ENCODE results near the gene ZNF624. TPM values are rescaled to one million over a fixed set of nuclear protein-coding genes. Genes with fewer than 3 reads are reported as not detected.
A peak's percentile ranks its signal among the peaks of the same experiment; 100 is the strongest.
"Not testable (repeated sequence)": the region's sequence is repeated elsewhere in the genome, so short reads cannot be mapped to it uniquely, and the experiment has no call there.

ZNF624 gene
- total and polyA plus RNA-seq, 2 of the 4 experiments (the other 2 are of a cell fraction), result 0.80 to 3.8 TPM

GRCh38 chr17:16666907-16667636 lies 13.4 kb upstream of the ZNF624 start:
- H2AFZ ChIP-seq (replicated peaks; ENCODE audit: low read length, poor library complexity); DNase-seq; H2BK120ac ChIP-seq (ENCODE audit: low read depth, low read length); H4K20me1 ChIP-seq (ENCODE audit: insufficient read depth, low read length); H3K18ac ChIP-seq (ENCODE audit: low read depth, low read length); H3K4me1 ChIP-seq (ENCODE audit: control insufficient read depth, insufficient read depth, low read length); H3K56ac ChIP-seq (ENCODE audit: extremely low read depth, insufficient read depth, low read length); POLR2A ChIA-PET (ENCODE audit: unreplicated experiment); H3K14ac ChIP-seq (replicated peaks; ENCODE audit: low read depth, low read length); H2AK9ac ChIP-seq (replicated peaks; ENCODE audit: low read depth, low read length, poor library complexity); H3K4ac ChIP-seq (ENCODE audit: low read depth, low read length); H3K23ac ChIP-seq (ENCODE audit: low read depth, low read length); H3K9me1 ChIP-seq (ENCODE audit: insufficient read depth, low read length); H4K5ac ChIP-seq (ENCODE audit: low read depth, low read length); in situ Hi-C loops (cut with MboI; ENCODE audit: low sequenced_read_pairs); H3K27ac ChIP-seq (ENCODE audit: insufficient read depth, low read length); H3K36me3 ChIP-seq (ENCODE audit: control insufficient read depth, insufficient read depth, low read length); H2BK15ac ChIP-seq (ENCODE audit: low read depth, low read length); H3K79me1 ChIP-seq (ENCODE audit: low read depth in 1 of 2, low read length in 2 of 2); H3K9ac ChIP-seq (ENCODE audit: low read depth, low read length); H4K8ac ChIP-seq (ENCODE audit: low read depth in 2 of 2, low read length in 2 of 2); H2AK5ac ChIP-seq (ENCODE audit: low read depth, low read length); BruUV-seq (replicated peaks); intact Hi-C loops (cut with micrococcal nuclease); dilution Hi-C loops (cut with HindIII; ENCODE audit: low sequenced_read_pairs, unreplicated experiment); H2BK20ac ChIP-seq (ENCODE audit: low read depth, low read length); H4K91ac ChIP-seq (ENCODE audit: insufficient read depth, low read depth, low read length); H3K9me3 ChIP-seq (ENCODE audit: control insufficient read depth, insufficient read depth, low read length); H2BK5ac ChIP-seq (ENCODE audit: low read depth, low read length, poor library complexity, severe bottlenecking): not testable (repeated sequence)
- peak; percentile 77 for ATAC-seq (ENCODE audit: low read depth)
- WGBS, 2 experiments (ENCODE audit: extremely low coverage in 2 of 2, insufficient read length in 1 of 2), result 1% methylated on average over 25 of the region's 61 CpGs; no CpG with 5 or more reads in 1 of the 2 experiments
- peak; percentile 8; the same call in 1 of the 2 replicates for TF ChIP-seq USF2 (IDR thresholded peaks at IDR 0.05; ENCODE audit: low read depth, low read length)
- CTCF ChIA-PET, result interaction anchor here (0.6 kb wide), 1 partner anchor 8 kb away, joined by 4 read pairs; no protein-coding TSS in a partner anchor
- Histone ChIP-seq H3K27me3 (ENCODE audit: control insufficient read depth, insufficient read depth, low read length) (peaks cover 35% of the 10 kb centered on the region), H3K4me3 (ENCODE audit: insufficient read depth, low read depth, low read length) (peak overlapping the region; percentile 38; the same call in 1 of the 2 replicates), H3K4me2 (ENCODE audit: low read depth, low read length) (peak overlapping the region; percentile 81; the same call in 1 of the 2 replicates)

GRCh38 chr17:16666553-16666906 lies 12.9 kb upstream of the ZNF624 start:
- H3K4me3 ChIP-seq (ENCODE audit: insufficient read depth, low read depth, low read length); H3K79me1 ChIP-seq (ENCODE audit: low read depth in 1 of 2, low read length in 2 of 2); H4K8ac ChIP-seq (ENCODE audit: low read depth in 2 of 2, low read length in 2 of 2); H3K36me3 ChIP-seq (ENCODE audit: control insufficient read depth, insufficient read depth, low read length); H4K20me1 ChIP-seq (ENCODE audit: insufficient read depth, low read length); H2AFZ ChIP-seq (replicated peaks; ENCODE audit: low read length, poor library complexity); H2AK5ac ChIP-seq (ENCODE audit: low read depth, low read length); H4K5ac ChIP-seq (ENCODE audit: low read depth, low read length); H3K18ac ChIP-seq (ENCODE audit: low read depth, low read length); BruUV-seq (replicated peaks); H3K9me3 ChIP-seq (ENCODE audit: control insufficient read depth, insufficient read depth, low read length); ATAC-seq (ENCODE audit: low read depth); H3K27ac ChIP-seq (ENCODE audit: insufficient read depth, low read length); DNase-seq; H3K14ac ChIP-seq (replicated peaks; ENCODE audit: low read depth, low read length); dilution Hi-C loops (cut with HindIII; ENCODE audit: low sequenced_read_pairs, unreplicated experiment); H4K91ac ChIP-seq (ENCODE audit: insufficient read depth, low read depth, low read length); POLR2A ChIA-PET (ENCODE audit: unreplicated experiment); H3K9ac ChIP-seq (ENCODE audit: low read depth, low read length); H3K4me1 ChIP-seq (ENCODE audit: control insufficient read depth, insufficient read depth, low read length); H2BK15ac ChIP-seq (ENCODE audit: low read depth, low read length); H2BK5ac ChIP-seq (ENCODE audit: low read depth, low read length, poor library complexity, severe bottlenecking); intact Hi-C loops (cut with micrococcal nuclease); H2AK9ac ChIP-seq (replicated peaks; ENCODE audit: low read depth, low read length, poor library complexity); in situ Hi-C loops (cut with MboI; ENCODE audit: low sequenced_read_pairs); H3K9me1 ChIP-seq (ENCODE audit: insufficient read depth, low read length); H3K4me2 ChIP-seq (ENCODE audit: low read depth, low read length); H3K23ac ChIP-seq (ENCODE audit: low read depth, low read length); H2BK120ac ChIP-seq (ENCODE audit: low read depth, low read length); H3K56ac ChIP-seq (ENCODE audit: extremely low read depth, insufficient read depth, low read length); H3K4ac ChIP-seq (ENCODE audit: low read depth, low read length); H2BK20ac ChIP-seq (ENCODE audit: low read depth, low read length): not testable (repeated sequence)
- CTCF ChIA-PET, result interaction anchor here (0.6 kb wide), 1 partner anchor 9 kb away, joined by 4 read pairs; no protein-coding TSS in a partner anchor
- peaks cover 32% of the 10 kb centered on the region for H3K27me3 ChIP-seq (ENCODE audit: control insufficient read depth, insufficient read depth, low read length)
- 19% methylated on average over 4 of the region's 24 CpGs; no CpG with 5 or more reads in 1 of the 2 experiments for WGBS, 2 experiments (ENCODE audit: extremely low coverage in 2 of 2, insufficient read length in 1 of 2)

Data from IMR-90 (cell line).